Measurements from ENCODE around the gene FBRS.

FBRS gene

DNA sequence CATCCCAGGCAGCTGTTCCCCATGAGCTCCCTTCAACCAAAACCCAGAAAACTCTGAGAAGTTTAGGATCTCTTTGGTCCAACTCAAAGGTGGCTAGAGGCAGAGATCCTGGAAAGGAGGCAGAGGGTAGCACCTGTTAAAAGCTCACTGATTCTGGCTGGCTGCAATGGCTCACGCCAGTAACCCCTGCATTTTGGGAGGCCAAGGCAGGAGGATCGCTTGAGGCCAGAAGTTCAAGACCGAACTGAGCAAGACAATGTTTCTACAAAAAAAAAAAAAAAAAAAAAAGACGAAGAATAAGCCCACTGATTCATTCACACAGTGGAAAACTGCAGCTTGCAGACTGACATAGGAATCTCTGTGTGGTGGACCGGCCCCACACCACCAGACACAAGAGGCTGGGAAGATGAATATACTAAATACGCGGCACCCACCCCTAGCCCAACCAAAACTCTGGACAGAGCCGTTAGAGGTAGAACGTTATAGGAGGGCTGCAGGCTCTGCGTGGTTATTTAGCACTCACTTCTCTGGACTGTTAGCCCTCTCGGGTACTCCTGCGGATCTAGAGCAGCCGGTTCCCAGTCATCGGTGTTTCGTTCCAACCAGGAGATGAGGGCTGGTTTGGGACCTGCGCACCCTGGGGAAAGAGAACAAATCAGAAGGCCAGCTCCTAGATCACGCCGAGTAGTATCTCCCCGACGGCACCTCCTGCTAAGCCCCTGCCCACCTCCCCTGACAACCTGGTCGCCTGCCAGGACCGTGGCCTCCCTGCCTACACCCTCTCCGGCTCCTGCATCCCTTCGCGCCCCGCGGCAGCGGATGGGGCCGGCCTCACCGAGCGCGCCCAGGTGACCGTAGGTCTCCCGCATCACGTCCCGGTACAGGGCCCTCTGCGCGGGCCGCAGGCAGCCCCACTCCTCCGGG is 49.0 kb upstream of the FBRS start (continued):
- TF ChIP-seq, protein P1, sequence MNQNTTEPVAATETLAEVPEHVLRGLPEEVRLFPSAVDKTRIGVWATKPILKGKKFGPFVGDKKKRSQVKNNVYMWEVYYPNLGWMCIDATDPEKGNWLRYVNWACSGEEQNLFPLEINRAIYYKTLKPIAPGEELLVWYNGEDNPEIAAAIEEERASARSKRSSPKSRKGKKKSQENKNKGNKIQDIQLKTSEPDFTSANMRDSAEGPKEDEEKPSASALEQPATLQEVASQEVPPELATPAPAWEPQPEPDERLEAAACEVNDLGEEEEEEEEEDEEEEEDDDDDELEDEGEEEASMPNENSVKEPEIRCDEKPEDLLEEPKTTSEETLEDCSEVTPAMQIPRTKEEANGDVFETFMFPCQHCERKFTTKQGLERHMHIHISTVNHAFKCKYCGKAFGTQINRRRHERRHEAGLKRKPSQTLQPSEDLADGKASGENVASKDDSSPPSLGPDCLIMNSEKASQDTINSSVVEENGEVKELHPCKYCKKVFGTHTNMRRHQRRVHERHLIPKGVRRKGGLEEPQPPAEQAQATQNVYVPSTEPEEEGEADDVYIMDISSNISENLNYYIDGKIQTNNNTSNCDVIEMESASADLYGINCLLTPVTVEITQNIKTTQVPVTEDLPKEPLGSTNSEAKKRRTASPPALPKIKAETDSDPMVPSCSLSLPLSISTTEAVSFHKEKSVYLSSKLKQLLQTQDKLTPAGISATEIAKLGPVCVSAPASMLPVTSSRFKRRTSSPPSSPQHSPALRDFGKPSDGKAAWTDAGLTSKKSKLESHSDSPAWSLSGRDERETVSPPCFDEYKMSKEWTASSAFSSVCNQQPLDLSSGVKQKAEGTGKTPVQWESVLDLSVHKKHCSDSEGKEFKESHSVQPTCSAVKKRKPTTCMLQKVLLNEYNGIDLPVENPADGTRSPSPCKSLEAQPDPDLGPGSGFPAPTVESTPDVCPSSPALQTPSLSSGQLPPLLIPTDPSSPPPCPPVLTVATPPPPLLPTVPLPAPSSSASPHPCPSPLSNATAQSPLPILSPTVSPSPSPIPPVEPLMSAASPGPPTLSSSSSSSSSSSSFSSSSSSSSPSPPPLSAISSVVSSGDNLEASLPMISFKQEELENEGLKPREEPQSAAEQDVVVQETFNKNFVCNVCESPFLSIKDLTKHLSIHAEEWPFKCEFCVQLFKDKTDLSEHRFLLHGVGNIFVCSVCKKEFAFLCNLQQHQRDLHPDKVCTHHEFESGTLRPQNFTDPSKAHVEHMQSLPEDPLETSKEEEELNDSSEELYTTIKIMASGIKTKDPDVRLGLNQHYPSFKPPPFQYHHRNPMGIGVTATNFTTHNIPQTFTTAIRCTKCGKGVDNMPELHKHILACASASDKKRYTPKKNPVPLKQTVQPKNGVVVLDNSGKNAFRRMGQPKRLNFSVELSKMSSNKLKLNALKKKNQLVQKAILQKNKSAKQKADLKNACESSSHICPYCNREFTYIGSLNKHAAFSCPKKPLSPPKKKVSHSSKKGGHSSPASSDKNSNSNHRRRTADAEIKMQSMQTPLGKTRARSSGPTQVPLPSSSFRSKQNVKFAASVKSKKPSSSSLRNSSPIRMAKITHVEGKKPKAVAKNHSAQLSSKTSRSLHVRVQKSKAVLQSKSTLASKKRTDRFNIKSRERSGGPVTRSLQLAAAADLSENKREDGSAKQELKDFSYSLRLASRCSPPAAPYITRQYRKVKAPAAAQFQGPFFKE (tag by site-specific recombination; IDR thresholded peaks at IDR 0.05; ENCODE audit: borderline replicate concordance): no peak
- TF ChIP-seq, protein P2, sequence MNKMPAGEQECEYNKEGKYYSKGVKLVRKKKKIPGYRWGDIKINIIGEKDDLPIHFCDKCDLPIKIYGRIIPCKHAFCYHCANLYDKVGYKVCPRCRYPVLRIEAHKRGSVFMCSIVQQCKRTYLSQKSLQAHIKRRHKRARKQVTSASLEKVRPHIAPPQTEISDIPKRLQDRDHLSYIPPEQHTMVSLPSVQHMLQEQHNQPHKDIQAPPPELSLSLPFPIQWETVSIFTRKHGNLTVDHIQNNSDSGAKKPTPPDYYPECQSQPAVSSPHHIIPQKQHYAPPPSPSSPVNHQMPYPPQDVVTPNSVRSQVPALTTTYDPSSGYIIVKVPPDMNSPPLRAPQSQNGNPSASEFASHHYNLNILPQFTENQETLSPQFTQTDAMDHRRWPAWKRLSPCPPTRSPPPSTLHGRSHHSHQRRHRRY (tag by site-specific recombination; IDR thresholded peaks at IDR 0.05): no peak
- TF ChIP-seq HOXA7 (CRISPR knock-in tag; IDR thresholded peaks at IDR 0.05; ENCODE audit: borderline replicate concordance) (no peak), ZBTB20 (tag by site-specific recombination; IDR thresholded peaks at IDR 0.05) (peak; percentile 91; the same call in 1 of the 2 replicates), ZNF837 (tag by site-specific recombination; IDR thresholded peaks at IDR 0.05) (0 out of 2 replicates have a peak, but pooled peaks have one; percentile 9), ZNF792 (tag by site-specific recombination; IDR thresholded peaks at IDR 0.05) (no peak), KLF8 (tag by site-specific recombination; IDR thresholded peaks at IDR 0.05) (0 out of 2 replicates have a peak, but pooled peaks have one; percentile 6), ZNF549 (tag by site-specific recombination; IDR thresholded peaks at IDR 0.05) (no peak), ZNF600 (tag by site-specific recombination; IDR thresholded peaks at IDR 0.05) (peak; percentile 74), ZNF785 (tag by site-specific recombination; IDR thresholded peaks at IDR 0.05) (0 out of 2 replicates have a peak, but pooled peaks have one; percentile 15), ZIC2 (tag by site-specific recombination; IDR thresholded peaks at IDR 0.05) (peak; percentile 67), ZNF211 (tag by site-specific recombination; IDR thresholded peaks at IDR 0.05; ENCODE audit: low read depth) (no peak), KLF1 (tag by site-specific recombination; IDR thresholded peaks at IDR 0.05) (peak; percentile 61), YY2 (tag by site-specific recombination; IDR thresholded peaks at IDR 0.05) (no peak), MYNN (tag by site-specific recombination; IDR thresholded peaks at IDR 0.05; ENCODE audit: borderline replicate concordance) (no peak), ZNF548 (tag by site-specific recombination; IDR thresholded peaks at IDR 0.05) (no peak), ZNF114 (tag by site-specific recombination; IDR thresholded peaks at IDR 0.05) (no peak), ZBTB21 (tag by site-specific recombination; IDR thresholded peaks at IDR 0.05) (no peak), ZNF521 (tag by site-specific recombination; IDR thresholded peaks at IDR 0.05) (no peak), ZSCAN16 (tag by site-specific recombination; IDR thresholded peaks at IDR 0.05) (no peak), ZNF777 (tag by site-specific recombination; IDR thresholded peaks at IDR 0.05; ENCODE audit: borderline replicate concordance) (peak; percentile 97; the same call in 1 of the 2 replicates), ZSCAN23 (tag by site-specific recombination; IDR thresholded peaks at IDR 0.05) (no peak), ZNF133 (tag by site-specific recombination; IDR thresholded peaks at IDR 0.05) (no peak), PRDM1 (tag by site-specific recombination; IDR thresholded peaks at IDR 0.05) (no peak), GLIS1 (tag by site-specific recombination; IDR thresholded peaks at IDR 0.05) (peak; percentile 99)
- TF ChIP-seq, protein P3, sequence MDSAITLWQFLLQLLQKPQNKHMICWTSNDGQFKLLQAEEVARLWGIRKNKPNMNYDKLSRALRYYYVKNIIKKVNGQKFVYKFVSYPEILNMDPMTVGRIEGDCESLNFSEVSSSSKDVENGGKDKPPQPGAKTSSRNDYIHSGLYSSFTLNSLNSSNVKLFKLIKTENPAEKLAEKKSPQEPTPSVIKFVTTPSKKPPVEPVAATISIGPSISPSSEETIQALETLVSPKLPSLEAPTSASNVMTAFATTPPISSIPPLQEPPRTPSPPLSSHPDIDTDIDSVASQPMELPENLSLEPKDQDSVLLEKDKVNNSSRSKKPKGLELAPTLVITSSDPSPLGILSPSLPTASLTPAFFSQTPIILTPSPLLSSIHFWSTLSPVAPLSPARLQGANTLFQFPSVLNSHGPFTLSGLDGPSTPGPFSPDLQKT (IDR thresholded peaks at IDR 0.05; ENCODE audit: borderline replicate concordance, low read depth, low read length): no peak
- TF ChIP-seq, protein P4, sequence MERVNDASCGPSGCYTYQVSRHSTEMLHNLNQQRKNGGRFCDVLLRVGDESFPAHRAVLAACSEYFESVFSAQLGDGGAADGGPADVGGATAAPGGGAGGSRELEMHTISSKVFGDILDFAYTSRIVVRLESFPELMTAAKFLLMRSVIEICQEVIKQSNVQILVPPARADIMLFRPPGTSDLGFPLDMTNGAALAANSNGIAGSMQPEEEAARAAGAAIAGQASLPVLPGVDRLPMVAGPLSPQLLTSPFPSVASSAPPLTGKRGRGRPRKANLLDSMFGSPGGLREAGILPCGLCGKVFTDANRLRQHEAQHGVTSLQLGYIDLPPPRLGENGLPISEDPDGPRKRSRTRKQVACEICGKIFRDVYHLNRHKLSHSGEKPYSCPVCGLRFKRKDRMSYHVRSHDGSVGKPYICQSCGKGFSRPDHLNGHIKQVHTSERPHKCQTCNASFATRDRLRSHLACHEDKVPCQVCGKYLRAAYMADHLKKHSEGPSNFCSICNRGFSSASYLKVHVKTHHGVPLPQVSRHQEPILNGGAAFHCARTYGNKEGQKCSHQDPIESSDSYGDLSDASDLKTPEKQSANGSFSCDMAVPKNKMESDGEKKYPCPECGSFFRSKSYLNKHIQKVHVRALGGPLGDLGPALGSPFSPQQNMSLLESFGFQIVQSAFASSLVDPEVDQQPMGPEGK (tag by site-specific recombination; IDR thresholded peaks at IDR 0.05): peak; percentile 77
- TF ChIP-seq, protein P5, sequence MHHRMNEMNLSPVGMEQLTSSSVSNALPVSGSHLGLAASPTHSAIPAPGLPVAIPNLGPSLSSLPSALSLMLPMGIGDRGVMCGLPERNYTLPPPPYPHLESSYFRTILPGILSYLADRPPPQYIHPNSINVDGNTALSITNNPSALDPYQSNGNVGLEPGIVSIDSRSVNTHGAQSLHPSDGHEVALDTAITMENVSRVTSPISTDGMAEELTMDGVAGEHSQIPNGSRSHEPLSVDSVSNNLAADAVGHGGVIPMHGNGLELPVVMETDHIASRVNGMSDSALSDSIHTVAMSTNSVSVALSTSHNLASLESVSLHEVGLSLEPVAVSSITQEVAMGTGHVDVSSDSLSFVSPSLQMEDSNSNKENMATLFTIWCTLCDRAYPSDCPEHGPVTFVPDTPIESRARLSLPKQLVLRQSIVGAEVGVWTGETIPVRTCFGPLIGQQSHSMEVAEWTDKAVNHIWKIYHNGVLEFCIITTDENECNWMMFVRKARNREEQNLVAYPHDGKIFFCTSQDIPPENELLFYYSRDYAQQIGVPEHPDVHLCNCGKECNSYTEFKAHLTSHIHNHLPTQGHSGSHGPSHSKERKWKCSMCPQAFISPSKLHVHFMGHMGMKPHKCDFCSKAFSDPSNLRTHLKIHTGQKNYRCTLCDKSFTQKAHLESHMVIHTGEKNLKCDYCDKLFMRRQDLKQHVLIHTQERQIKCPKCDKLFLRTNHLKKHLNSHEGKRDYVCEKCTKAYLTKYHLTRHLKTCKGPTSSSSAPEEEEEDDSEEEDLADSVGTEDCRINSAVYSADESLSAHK (tag by site-specific recombination; IDR thresholded peaks at IDR 0.05): no peak

Data from HEK293 (cell line).